Stomach (tissue), 9 donors: ENCODE data around the gene SESTD1. TPM values are rescaled to one million over a fixed set of nuclear protein-coding genes. Genes with fewer than 3 reads are reported as not detected.
A peak's percentile ranks its signal among the peaks of the same experiment; 100 is the strongest.

Source experiments
- DNase-seq, 2 donors: peaks; one replicate each; pipeline versions ENCODE4 v3.0.0 to v3.0.0-alpha.2; 2013 to 2019
- H3K27ac ChIP-seq, 5 donors: fragments of 200-600 bp in 4 of 5; sonication (generic) in 4 of 5; one replicate each; pipeline ENCODE4 v1.5.1; 2013 to 2019; ENCODE audit warnings: mild to moderate bottlenecking in 1 of 5, moderate library complexity in 1 of 5
- H3K27me3 ChIP-seq, 3 donors: fragments of 200-600 bp; sonication (generic); one replicate each; pipeline ENCODE4 v1.5.1; 2017 to 2019; ENCODE audit warnings: mixed run types in 1 of 3
- H3K36me3 ChIP-seq, 4 donors: fragments of 200-600 bp; sonication (generic); 1 replicate in 3 of 4; 2 replicates in 1 of 4; pipeline ENCODE4 v1.5.1; 2016 to 2019
- H3K4me1 ChIP-seq, 4 donors: fragments of 200-600 bp; sonication (generic); one replicate each; pipeline ENCODE4 v1.5.1; 2016 to 2019
- H3K4me3 ChIP-seq, 4 donors: fragments of 200-600 bp; sonication (generic) in 3 of 4; one replicate each; pipeline ENCODE4 v1.5.1; 2016 to 2019; ENCODE audit warnings: mild to moderate bottlenecking in 1 of 4
- H3K9me3 ChIP-seq, 4 donors: fragments of 200-600 bp; sonication (generic); one replicate each; pipeline ENCODE4 v1.5.1; 2016 to 2019
- CTCF ChIP-seq, 7 experiments: fragments of 450-650 bp in 4 of 7; fragments of 200-600 bp in 3 of 7; sonication (generic) in 3 of 7; IDR thresholded peaks; one replicate each; pipeline ENCODE4 v1.5.1; 2016 to 2019; ENCODE audit warnings: antibody characterized with exemption in 7 of 7, control low read depth in 2 of 7, mild to moderate bottlenecking in 1 of 7
- EP300 ChIP-seq: sonication (generic); formaldehyde crosslinking; IDR thresholded peaks from one replicate; pipeline ENCODE4 v1.6.1; 2017; ENCODE audit warnings: antibody characterized with exemption
- POLR2A ChIP-seq, 4 donors: fragments of 450-650 bp; IDR thresholded peaks; one replicate each; pipeline ENCODE4 v1.6.1; 2016; ENCODE audit warnings: antibody characterized with exemption in 4 of 4, control low read depth in 2 of 4, mild to moderate bottlenecking in 1 of 4, moderate library complexity in 1 of 4
- POLR2AphosphoS5 ChIP-seq, 3 donors: sonication (generic); formaldehyde crosslinking; IDR thresholded peaks; one replicate each; pipeline ENCODE4 v1.6.1; 2016; ENCODE audit warnings: antibody characterized with exemption in 3 of 3
- WGBS, 5 donors: extraction: QIAGEN DNeasy Blood & Tissue Kit in 3 of 5; methylation state at CpG; one replicate each; pipeline versions ENCODE4 v1.1.5 to v1.1.7; 2013 to 2018; 5-methylcytosine and 5-hydroxymethylcytosine counted together
- intact Hi-C: fragments of 100-400 bp; cut with DNase I; formaldehyde crosslinking; loops from one replicate; pipeline ENCODE4 v1.15.1; 2023; ENCODE audit warnings: low total_unique reads
- polyA plus RNA-seq, 3 donors: library from polyadenylated mRNA; stranded (reverse); fragments of 200-250 nt; gene quantifications; one replicate each; pipeline ENCODE4 v1.2.3, GENCODE V29; 2013
- total RNA-seq, 5 donors: library from RNA; depleted of rRNA; stranded (reverse); fragments of >200 nt; gene quantifications; one replicate each; pipeline versions ENCODE4 v1.1.0 to v1.2.3, GENCODE V29; 2014 to 2016
- donor health status: healthy with polysubstance abuse.
- donor health status: Bipolar disorder and iron deficiency.
- donor health status: healthy.

SESTD1 gene
- total and polyA plus RNA-seq, 8 donors = 7.4 to 159 (median 26.2) TPM

DNA sequence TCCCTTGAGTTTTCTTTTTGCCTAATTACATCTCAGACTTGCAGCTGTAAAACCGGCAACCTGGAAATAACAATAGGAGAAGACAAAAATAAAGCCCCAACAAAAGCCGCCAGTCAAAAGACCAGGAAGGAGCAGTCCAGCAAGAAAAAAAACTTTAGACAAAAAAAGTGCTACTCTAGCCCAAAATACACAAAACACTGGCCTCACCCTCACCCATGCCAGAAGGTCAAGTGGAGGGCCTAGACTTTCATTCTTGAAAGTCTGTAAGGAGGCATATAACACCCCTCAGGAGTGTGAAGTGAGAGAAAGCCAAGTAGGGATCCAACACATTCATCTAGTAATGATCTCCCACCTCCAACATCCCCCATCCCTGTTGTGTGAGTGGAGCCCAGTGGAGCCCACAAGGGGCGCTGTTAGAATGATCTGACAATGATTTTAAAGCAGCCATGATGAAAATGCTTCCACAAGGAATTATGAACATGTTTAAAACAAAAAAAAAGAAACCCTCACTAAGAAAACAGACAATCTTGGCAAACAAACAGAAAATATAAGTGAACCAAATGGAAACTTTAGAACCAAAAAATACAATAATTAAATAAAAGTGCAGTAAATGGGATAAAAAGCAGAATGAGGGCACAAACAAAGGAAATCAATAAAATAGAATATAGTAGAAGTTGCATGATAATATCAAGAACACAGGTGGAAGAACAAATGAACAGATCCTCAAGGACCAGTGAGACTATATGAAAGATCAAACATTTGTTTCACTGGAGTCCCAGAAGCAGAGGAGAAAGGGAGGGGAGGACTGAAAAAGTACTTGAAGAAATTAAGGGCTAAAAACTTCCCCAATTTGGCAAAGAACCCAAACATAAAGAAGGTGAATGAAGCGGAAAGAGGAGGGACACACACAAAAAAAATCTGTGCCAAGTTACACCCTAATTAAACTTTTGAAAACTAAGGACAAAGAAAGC lies 23.9 kb downstream of the SESTD1 start:
- H3K27ac ChIP-seq = peak overlapping the region in 2 of 5 donors; percentile 18 to 27
- H3K4me1 ChIP-seq = peaks cover 0 to 56% (median 21%) of the 10 kb centered on the region in 4 donors
- H3K4me3 ChIP-seq = no peak overlapping the region
- 78 to 85% (median 82%) methylated on average over 4 of the region's 4 CpGs for WGBS, 5 donors
- no peak for DNase-seq
- intact Hi-C loops = no loop called here
- no peaks in the 10 kb centered on the region for H3K27me3 ChIP-seq
- no peaks in the 10 kb centered on the region for H3K36me3 ChIP-seq
- no peaks in the 10 kb centered on the region for H3K9me3 ChIP-seq
- TF ChIP-seq EP300 = no peak
- no peak for TF ChIP-seq CTCF (IDR thresholded peaks at IDR 0.05)
- no peak for TF ChIP-seq POLR2AphosphoS5 (IDR thresholded peaks at IDR 0.05)
- TF ChIP-seq POLR2A (IDR thresholded peaks at IDR 0.05) = no peak

GRCh38 chr2:179239838-179240237 lies 24.8 kb downstream of the SESTD1 start:
- 77 to 83% (median 81%) methylated on average over 2 of the region's 2 CpGs for WGBS, 5 donors
- Histone ChIP-seq H3K36me3 (no peaks in the 10 kb centered on the region), H3K4me1 (peaks cover 0 to 63% (median 21%) of the 10 kb centered on the region in 4 donors), H3K9me3 (no peaks in the 10 kb centered on the region), H3K4me3 (no peak overlapping the region), H3K27ac (peak overlapping the region in 1 of 5 donors; percentile 27), H3K27me3 (no peaks in the 10 kb centered on the region)
- no peak for DNase-seq
- no peak for TF ChIP-seq CTCF (IDR thresholded peaks at IDR 0.05)
- no peak for TF ChIP-seq POLR2AphosphoS5 (IDR thresholded peaks at IDR 0.05)
- TF ChIP-seq EP300 = no peak
- no peak for TF ChIP-seq POLR2A (IDR thresholded peaks at IDR 0.05)
- intact Hi-C loops = no loop called here

DNA sequence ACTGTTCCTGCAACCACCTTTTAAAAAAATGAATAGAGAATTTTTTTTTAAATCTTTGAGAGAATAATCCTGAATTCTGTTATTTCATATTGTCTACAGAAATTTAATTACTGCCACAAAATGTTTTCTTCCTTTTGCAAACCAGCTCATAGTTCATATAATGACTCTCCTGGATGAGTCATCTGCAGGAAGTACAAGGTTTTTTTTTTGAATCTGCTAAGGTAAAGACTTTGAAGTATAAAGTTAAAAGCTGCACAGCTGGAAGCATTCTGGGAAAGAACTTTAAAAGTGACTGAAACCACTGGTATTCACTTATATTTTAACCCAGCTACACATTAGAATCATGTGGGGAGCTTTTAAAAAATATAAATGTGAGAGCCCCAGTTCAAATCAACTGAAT lies 25.4 kb downstream of the SESTD1 start:
- no peaks in the 10 kb centered on the region for H3K36me3 ChIP-seq
- H3K4me1 ChIP-seq = peaks cover 0 to 68% (median 21%) of the 10 kb centered on the region in 4 donors
- intact Hi-C loops = no loop called here
- DNase-seq = peak in 1 of 2 donors; percentile 55
- peak overlapping the region in 2 of 5 donors; percentile 29 to 48 for H3K27ac ChIP-seq
- TF ChIP-seq POLR2AphosphoS5 (IDR thresholded peaks at IDR 0.05) (no peak), CTCF (IDR thresholded peaks at IDR 0.05) (no peak), EP300 (no peak), POLR2A (IDR thresholded peaks at IDR 0.05) (no peak)
- no peaks in the 10 kb centered on the region for H3K27me3 ChIP-seq
- no peak overlapping the region for H3K4me3 ChIP-seq
- H3K9me3 ChIP-seq = no peaks in the 10 kb centered on the region

DNA sequence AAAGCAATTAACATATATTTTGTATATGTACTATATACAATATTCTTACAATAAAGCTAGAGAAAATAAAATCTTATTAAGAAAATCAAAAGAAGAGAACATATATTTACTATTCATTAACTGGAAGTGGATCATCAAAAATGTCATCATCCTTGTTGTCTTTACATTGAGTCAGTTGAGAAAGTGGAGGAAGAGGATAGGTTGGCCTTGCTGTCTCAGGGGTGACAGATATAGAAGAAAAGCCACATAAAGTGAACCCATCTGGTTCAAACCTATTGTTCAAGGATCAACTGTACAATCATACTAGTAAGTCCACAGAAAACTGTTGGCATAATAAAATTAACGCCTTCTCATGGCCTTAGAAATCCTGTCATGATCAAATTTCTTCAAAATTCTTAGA lies 26.6 kb downstream of the SESTD1 start:
- no peaks in the 10 kb centered on the region for H3K27me3 ChIP-seq
- no peak for DNase-seq
- TF ChIP-seq CTCF (IDR thresholded peaks at IDR 0.05) = no peak
- no peak for TF ChIP-seq POLR2AphosphoS5 (IDR thresholded peaks at IDR 0.05)
- TF ChIP-seq POLR2A (IDR thresholded peaks at IDR 0.05) = no peak
- no peak for TF ChIP-seq EP300
- WGBS, 5 donors = 90 to 96% (median 94%) methylated on average over 1 of the region's 1 CpG
- H3K27ac ChIP-seq = no peak overlapping the region
- no peaks in the 10 kb centered on the region for H3K9me3 ChIP-seq
- H3K4me1 ChIP-seq = peaks cover 6 to 80% (median 26%) of the 10 kb centered on the region in 4 donors
- intact Hi-C loops = no loop called here
- H3K36me3 ChIP-seq = no peaks in the 10 kb centered on the region
- H3K4me3 ChIP-seq = no peak overlapping the region
